ELR (cell line): ENCODE results near the gene ANP32A.

ENCODE experiments used
- DNase-seq: peaks from one replicate; pipeline ENCODE4 v3.0.0-alpha.2; 2015; ENCODE audit warnings: low read depth

The ANP32A gene

DNA sequence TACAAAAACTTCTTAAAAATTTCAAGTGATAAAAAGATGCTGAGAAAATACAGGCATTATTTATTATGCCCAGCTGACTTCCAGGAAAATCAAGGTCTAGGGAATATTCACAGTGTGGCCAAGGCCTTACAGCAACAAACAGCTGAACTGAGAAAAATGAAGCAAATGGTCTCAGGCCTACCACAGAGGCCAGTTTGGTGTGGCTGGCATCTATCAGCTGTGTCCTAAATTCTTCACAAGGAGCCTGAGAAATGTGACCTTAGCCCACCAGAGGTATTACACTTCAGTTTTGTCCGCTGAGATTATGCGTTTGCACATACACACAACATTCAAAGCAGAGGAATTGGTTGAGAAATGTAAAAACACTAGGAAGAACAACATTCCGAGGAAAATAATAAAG, 77.4 kb downstream of the ANP32A start:
- DNase-seq: no peak

DNA sequence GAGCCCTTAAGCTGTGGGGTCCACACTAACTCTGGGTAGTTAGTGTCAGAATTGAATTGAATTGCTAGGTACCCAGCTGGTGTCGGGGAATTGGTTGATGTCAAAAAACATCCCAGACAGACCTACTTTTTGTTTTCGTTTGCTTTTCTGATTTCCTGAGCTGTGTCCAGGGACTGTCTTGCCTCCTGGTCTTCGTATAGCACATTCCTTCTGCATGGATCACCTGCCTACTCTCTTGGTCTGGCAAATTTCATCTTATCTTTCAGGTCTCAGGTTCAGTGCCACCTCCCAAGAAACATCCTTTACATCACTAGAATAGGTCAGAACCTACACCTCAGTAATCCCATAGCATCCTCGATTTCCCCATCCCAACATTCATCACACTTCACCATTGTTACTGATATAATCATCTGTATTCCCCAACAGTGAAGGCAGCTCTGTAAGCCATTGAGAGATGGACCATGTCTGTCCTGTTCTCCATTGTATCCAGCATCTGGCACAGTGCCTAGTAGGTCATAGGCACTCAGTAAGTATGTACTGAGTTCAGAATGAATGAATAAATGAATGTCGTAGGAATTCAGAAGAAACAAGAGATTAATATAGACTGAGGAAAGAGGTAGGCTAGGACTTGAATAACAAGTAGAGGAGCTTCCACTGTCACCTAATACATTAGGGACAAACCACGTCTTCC, 81.2 kb downstream of the ANP32A start:
- DNase-seq: no peak

DNA sequence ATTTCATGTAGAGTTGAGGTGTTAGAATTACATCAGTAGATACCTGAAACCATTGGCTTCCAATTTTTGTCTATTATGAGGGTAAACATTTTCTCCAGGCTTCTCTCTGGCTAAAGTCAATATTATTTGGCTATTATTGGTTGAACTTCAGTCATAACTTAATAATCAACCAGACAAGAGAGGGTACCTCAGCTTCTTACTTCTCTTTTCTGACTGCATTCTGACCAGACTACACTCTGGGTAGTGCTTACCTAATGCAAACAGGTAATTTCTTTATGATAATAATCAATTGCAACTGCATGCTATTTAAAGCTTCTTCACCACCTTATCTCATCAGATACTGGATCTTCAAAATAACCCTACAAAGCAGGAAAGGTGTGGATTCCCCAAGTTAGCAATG, 85.1 kb downstream of the ANP32A start:
- no peak for DNase-seq

DNA sequence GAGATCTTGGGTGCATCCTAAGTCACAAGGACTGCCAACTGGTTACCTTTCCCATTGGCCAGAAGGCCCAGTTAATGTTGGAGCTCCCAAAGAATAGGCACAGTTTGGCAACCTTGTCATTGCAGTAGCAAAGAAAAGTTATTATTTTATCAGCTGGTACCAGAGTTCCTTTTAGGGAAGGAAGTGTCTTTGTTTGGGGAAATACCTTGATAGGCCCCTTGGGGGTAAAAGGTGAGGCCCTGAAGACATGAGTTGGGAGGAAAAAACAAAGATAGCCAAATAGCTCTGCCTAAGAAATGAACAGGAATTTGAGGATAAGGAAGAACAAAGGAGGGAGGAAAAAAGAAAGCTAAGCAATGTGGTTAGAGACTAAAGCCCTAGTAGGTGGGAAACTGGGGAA, 85.8 kb downstream of the ANP32A start:
- no peak for DNase-seq

DNA sequence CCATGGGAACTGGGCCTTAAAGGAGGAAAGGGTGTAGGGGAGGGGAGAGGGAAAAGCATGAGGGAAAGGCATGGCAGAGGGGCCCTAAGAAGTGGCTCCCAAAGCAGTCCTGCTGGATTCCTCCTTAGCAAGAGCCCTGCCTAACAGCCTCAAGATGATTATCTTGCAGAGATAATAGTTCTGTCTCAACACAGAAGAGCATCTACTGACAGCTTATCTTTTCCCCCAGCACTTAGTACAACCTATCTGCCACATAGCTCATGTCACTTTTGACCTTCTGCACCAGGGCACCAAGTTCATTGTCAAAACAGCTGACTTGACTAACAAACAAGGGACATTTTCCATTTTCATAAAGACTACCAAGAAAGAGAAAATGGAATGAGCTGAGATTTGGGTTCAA, 86.3 kb downstream of the ANP32A start:
- DNase-seq: no peak

DNA sequence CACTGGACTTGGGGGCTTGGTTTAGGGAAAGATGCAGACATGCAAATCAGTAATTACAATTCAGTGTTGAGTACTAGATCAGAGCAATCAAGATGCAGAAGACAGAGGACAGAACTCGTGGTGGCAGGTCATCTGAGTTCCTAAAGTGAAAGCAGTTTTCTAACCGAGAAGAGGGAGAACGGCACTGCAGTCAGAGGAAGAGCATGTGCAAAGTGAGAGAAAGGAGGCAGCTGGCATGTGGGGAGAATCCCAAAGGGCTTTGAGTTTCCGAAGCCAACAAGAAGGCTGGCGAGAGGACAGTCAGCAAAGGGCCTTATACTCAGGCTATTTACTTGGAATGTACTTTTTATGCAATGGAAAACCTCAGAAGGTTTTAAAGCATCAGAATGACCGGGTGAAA, 87.0 kb downstream of the ANP32A start:
- DNase-seq: no peak

DNA sequence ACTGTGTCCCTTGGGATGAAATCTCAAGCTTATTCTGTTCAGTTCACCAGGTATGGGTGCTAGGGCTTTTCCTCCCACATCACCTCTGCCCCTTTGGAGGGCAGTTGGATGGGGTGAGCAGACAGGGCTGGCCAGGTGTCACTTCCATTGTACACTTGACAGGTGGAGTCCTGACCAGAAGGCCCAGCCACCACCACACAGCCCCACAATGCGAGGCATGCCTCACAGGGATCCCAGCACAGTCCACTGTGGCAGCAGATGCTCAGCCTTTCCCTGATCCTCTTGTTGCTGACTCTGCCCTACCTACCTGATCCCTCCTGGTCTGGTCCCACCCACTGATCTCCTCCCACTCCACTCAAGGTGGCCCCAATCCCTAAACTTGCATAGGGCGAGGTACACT, 88.2 kb downstream of the ANP32A start:
- no peak for DNase-seq

DNA sequence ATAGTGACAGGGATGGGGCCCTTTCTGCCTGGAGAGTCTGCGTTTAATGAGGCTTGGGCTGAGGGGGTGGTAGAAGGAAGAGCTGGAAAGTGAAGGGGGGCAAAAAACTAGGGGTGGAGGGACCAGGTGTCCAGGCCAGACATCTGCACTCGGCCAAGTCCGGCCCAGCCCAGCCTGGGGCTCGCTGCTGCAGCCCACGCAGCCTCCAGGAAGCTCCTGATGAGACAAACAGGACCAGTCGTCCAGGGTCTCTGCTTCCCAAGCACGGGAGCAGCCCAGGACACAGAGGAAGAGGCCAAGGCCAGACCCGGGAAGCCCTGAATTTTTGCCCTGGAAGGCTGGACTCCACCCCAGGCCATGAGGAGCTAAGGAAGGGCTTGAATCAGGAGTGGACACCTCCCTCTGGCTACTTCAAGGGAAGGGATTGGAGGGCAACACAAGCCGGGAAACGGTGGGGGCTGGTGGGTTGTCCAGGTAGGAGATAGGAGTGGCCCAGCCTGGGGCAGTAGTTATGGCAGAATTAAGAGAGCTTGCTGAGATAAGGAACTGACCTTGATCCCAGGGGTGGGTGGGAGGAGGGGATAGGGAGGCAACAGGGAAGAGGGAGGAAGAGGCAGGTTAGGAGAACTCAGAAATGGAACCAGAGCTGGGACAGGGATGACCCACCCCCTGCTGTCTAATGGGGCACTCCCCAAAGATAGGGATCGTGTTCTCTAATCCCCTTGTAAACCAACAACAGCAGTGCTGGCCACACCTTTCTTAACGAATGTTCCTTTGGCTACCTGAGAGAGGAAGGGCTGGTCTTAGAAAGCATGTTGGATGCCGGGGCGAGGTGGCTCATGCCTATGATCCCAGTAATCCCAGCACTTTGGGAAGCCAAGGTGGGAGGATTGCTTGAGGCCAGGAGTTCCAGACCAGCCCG, 89.5 kb downstream of the ANP32A start:
- no peak for DNase-seq

DNA sequence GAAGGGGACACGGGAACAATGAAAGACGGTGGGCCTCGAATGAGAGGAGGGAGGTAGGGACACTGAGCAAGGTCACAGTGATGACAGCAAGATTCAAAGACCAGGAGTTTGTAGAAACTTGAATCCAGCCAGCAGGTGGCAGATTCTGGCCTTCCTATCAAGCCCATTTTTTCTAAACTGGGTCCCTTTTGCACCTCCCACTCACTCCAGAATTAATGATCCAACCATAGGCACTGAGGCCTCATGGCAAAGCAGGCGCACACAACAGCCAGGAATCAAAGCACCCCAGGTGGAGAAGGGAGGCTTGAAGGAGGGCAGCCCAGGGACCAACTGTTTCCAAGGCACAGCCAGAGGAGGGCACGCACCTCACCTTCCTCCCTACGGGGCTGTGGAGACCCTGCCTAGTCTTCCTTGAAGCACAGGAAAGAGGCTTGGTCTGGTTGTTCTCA, 90.2 kb downstream of the ANP32A start:
- peak; percentile 61 for DNase-seq

DNA sequence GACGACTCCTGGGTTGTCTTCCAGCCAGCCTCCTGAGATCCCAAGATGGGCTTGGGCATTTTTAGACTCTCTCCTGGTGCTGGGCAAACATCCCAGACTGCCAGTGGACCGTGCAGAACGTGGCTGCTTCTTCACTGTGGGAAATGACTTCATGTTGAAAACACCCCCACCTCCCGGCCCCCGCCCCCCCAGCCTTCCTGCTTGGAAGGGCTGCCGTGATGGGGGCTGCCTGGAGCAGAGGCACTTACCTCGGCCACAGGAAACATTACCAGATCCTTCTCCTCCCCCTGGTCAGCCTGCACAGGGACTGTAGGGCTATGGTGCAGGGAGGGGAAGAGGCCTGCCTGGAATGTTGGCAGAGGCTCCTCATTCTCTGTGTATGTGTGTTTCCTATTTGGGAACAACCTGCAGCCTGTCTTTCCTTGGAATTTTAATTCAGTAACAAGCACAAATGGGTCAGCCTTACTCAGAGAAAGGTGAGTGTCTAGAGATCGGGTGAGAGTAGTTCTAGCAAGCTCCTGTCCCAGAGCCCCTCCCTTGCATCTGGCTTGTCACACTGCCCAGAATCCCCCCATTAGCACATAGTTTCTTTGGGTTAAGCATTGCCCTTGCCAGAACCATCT, 90.8 kb downstream of the ANP32A start:
- DNase-seq: no peak
